OCI-LY3 (cell line): ENCODE results near the gene LRRC74B.
"Not testable (repeated sequence)": the region's sequence is repeated elsewhere in the genome, so short reads cannot be mapped to it uniquely, and the experiment has no call there.

Experiments
- H2AFZ ChIP-seq: fragments of 200-600, 300-600 bp; shearing (Covaris generic); 2 replicates; pipeline ENCODE4 v1.6.0; 2014; ENCODE audit warnings: antibody characterized with exemption, low read depth, low read length
- H3K27ac ChIP-seq: fragments of 200-600, 300-600 bp; sonication (generic); 2 replicates; pipeline ENCODE4 v1.5.1; 2014; ENCODE audit warnings: mild to moderate bottlenecking, low read length, moderate library complexity, mixed read lengths
- H3K27me3 ChIP-seq: fragments of 200-600, 300-600 bp; sonication (generic); 2 replicates; pipeline ENCODE4 v1.6.1; 2014; ENCODE audit warnings: low read depth, low read length, mixed read lengths
- H3K36me3 ChIP-seq: fragments of 200-600, 300-600 bp; sonication (generic); replicated peaks from 2 replicates; pipeline ENCODE3; 2014; ENCODE audit warnings: low read depth, low read length, mixed read lengths
- H3K4me1 ChIP-seq: fragments of 300-600, 200-600 bp; sonication (generic); 2 replicates; pipeline ENCODE4 v1.6.1; 2014; ENCODE audit warnings: low read length, mixed read lengths
- H3K4me2 ChIP-seq: fragments of 200-600, 300-600 bp; sonication (generic); 2 replicates; pipeline ENCODE4 v1.6.1; 2014; ENCODE audit warnings: low read length, mixed read lengths
- H3K4me3 ChIP-seq: fragments of 300-600, 200-600 bp; sonication (generic); 2 replicates; pipeline ENCODE4 v1.5.1; 2014; ENCODE audit warnings: antibody characterized with exemption, mild to moderate bottlenecking, low read length, moderate library complexity
- H3K79me2 ChIP-seq: fragments of 300-600, 200-600 bp; shearing (Covaris generic); 2 replicates; pipeline ENCODE4 v1.6.1; 2014; ENCODE audit warnings: mild to moderate bottlenecking, low read length, mixed read lengths
- H3K9ac ChIP-seq: fragments of 300-600, 200-600 bp; shearing (Covaris generic); 2 replicates; pipeline ENCODE4 v1.6.0; 2014; ENCODE audit warnings: mild to moderate bottlenecking, low read length, moderate library complexity
- H3K9me3 ChIP-seq: fragments of 200-600, 300-600 bp; shearing (Covaris generic); 2 replicates; pipeline ENCODE4 v1.6.1; 2014; ENCODE audit warnings: low read length, mixed read lengths; ENCODE audit not compliant: insufficient read depth
- H4K20me1 ChIP-seq: fragments of 200-600, 300-600 bp; sonication (generic); 2 replicates; pipeline ENCODE4 v1.6.1; 2016; ENCODE audit warnings: low read length, mixed read lengths; ENCODE audit not compliant: insufficient read depth
- CTCF ChIP-seq: fragments of 200-600, 300-600 bp; sonication (generic); IDR thresholded peaks from 2 replicates; pipeline ENCODE4 v1.5.1; 2014; ENCODE audit warnings: antibody characterized with exemption, low read length, low read depth
- EZH2phosphoT487 ChIP-seq: fragments of 200-600 bp; shearing (Covaris generic); IDR thresholded peaks from 2 replicates; pipeline ENCODE4 v1.6.1; 2018; ENCODE audit warnings: antibody characterized with exemption, mixed run types, low read depth

Gene LRRC74B

GRCh38 chr22:21038405-21038804 lies 7.3 kb upstream of the LRRC74B start:
- Histone ChIP-seq H3K79me2 (no peaks in the 10 kb centered on the region), H3K9ac (no peak overlapping the region), H4K20me1 (no peaks in the 10 kb centered on the region), H3K4me3 (no peak overlapping the region), H3K9me3 (no peaks in the 10 kb centered on the region), H3K4me2 (no peak overlapping the region), H3K27ac (no peak overlapping the region), H3K36me3 (no peaks in the 10 kb centered on the region), H3K4me1 (peaks cover 11% of the 10 kb centered on the region), H2AFZ (no peak overlapping the region), H3K27me3 (peaks cover 17% of the 10 kb centered on the region)
- TF ChIP-seq CTCF (no peak), EZH2phosphoT487 (no peak)

GRCh38 chr22:21039158-21039557 lies 6.6 kb upstream of the LRRC74B start:
- H3K36me3 ChIP-seq = not testable (repeated sequence)

GRCh38 chr22:21041937-21042336 lies 3.8 kb upstream of the LRRC74B start:
- no peak for TF ChIP-seq EZH2phosphoT487
- Histone ChIP-seq H3K4me3 (no peak overlapping the region), H3K27ac (no peak overlapping the region), H3K9me3 (no peaks in the 10 kb centered on the region), H3K79me2 (no peaks in the 10 kb centered on the region), H4K20me1 (no peaks in the 10 kb centered on the region), H3K4me1 (peaks cover 10% of the 10 kb centered on the region), H3K4me2 (no peak overlapping the region), H3K36me3 (no peaks in the 10 kb centered on the region), H3K27me3 (peaks cover 23% of the 10 kb centered on the region), H3K9ac (no peak overlapping the region), H2AFZ (no peak overlapping the region)

More at GRCh38 chr22:21039158-21039557, 6.6 kb upstream of the LRRC74B start:
- not testable (repeated sequence) for H3K4me2 ChIP-seq, H4K20me1 ChIP-seq, H3K9me3 ChIP-seq, H3K27ac ChIP-seq, H3K79me2 ChIP-seq, H3K9ac ChIP-seq, H3K4me3 ChIP-seq, H2AFZ ChIP-seq
- Histone ChIP-seq H3K27me3 (peaks cover 23% of the 10 kb centered on the region), H3K4me1 (peaks cover 11% of the 10 kb centered on the region)

GRCh38 chr22:21042978-21043859 lies 2.5 kb upstream of the LRRC74B start:
- Histone ChIP-seq H3K9ac (no peak overlapping the region), H3K4me1 (peaks cover 10% of the 10 kb centered on the region), H3K27me3 (peaks cover 19% of the 10 kb centered on the region), H3K79me2 (no peaks in the 10 kb centered on the region), H3K4me3 (no peak overlapping the region), H2AFZ (no peak overlapping the region), H3K4me2 (no peak overlapping the region), H3K9me3 (no peaks in the 10 kb centered on the region), H3K36me3 (no peaks in the 10 kb centered on the region), H3K27ac (no peak overlapping the region), H4K20me1 (no peaks in the 10 kb centered on the region)
- TF ChIP-seq CTCF (no peak), EZH2phosphoT487 (no peak)

- H3K9ac ChIP-seq = no peak overlapping the region
- H3K4me2 ChIP-seq = no peak overlapping the region
Measured at GRCh38 chr22:21043860-21044535, 1.7 kb upstream of the LRRC74B start.

More at GRCh38 chr22:21043860-21044535, 1.7 kb upstream of the LRRC74B start:
- no peak overlapping the region for H3K4me3 ChIP-seq
- H2AFZ ChIP-seq = no peak overlapping the region
- TF ChIP-seq CTCF (no peak), EZH2phosphoT487 (no peak)
- H4K20me1 ChIP-seq = no peaks in the 10 kb centered on the region
- H3K27me3 ChIP-seq = peaks cover 16% of the 10 kb centered on the region
- H3K9me3 ChIP-seq = no peaks in the 10 kb centered on the region
- H3K27ac ChIP-seq = no peak overlapping the region
- H3K4me1 ChIP-seq = peaks cover 10% of the 10 kb centered on the region
- no peaks in the 10 kb centered on the region for H3K79me2 ChIP-seq
- H3K36me3 ChIP-seq = no peaks in the 10 kb centered on the region
